A549 (cell line): ENCODE data around the gene KHNYN. TPM values are rescaled to one million over a fixed set of nuclear protein-coding genes. Genes with fewer than 3 reads are reported as not detected.
A peak's percentile ranks its signal among the peaks of the same experiment; 100 is the strongest.

Experiments used
- ATAC-seq, 2 experiments: fragments of 200-7000 bp in 1 of 2; fragments of >200 bp in 1 of 2; cut with Nextera tagmentation in 1 of 2; cut with Tn5 transposase in 1 of 2; 3 replicates each; pipeline versions ENCODE4 v1.8.0 to v1.9.1; 2018 to 2020; ENCODE audit warnings: mild to moderate bottlenecking in 1 of 2, moderate library complexity in 1 of 2
- CTCF ChIA-PET: fragments of 300-600 bp; sonication (Branson Sonifier 250); formaldehyde crosslinking; extraction: SDS; loops from one replicate; lab custom pipeline; 2021; ENCODE audit warnings: antibody characterized with exemption, inconsistent platforms; lab: Yijun Ruan, JAX
- POLR2A ChIA-PET: fragments of 350-600 bp; formaldehyde crosslinking; extraction: SDS; loops from one replicate; lab custom pipeline; 2021; ENCODE audit warnings: antibody characterized with exemption, inconsistent platforms; lab: Yijun Ruan, JAX
- DNase-seq, 2 experiments: peaks; one replicate each; pipeline versions ENCODE4 v3.0.0 to v3.0.0-alpha.2; 2011 to 2016; ENCODE audit warnings: low read depth in 1 of 2, low spot score in 1 of 2
- FAIRE-seq: peaks from 2 replicates; lab custom pipeline; 2011; peaks lifted over from hg19 to GRCh38; lab: Jason Lieb, UNC
- H3K27ac ChIP-seq, 2 experiments: fragments of >200 bp; sonication (Bioruptor Twin); formaldehyde crosslinking; 3 replicates each; pipeline ENCODE4 v1.5.1; 2016 to 2017
- H3K4me1 ChIP-seq: fragments of >200 bp; sonication (Bioruptor Twin); formaldehyde crosslinking; 3 replicates; pipeline ENCODE4 v1.6.1; 2016
- H3K4me2 ChIP-seq: fragments of >200 bp; sonication (Bioruptor Twin); formaldehyde crosslinking; 3 replicates; pipeline ENCODE4 v1.6.1; 2016
- H3K4me3 ChIP-seq: fragments of >200 bp; sonication (Bioruptor Twin); formaldehyde crosslinking; 3 replicates; pipeline ENCODE4 v1.5.1; 2016
- H3K9me3 ChIP-seq: fragments of >200 bp; sonication (Bioruptor Twin); formaldehyde crosslinking; 3 replicates; pipeline ENCODE4 v1.6.1; 2016
- CEBPB ChIP-seq, 2 experiments: fragments of >200 bp in 1 of 2; sonication (Bioruptor Twin) in 1 of 2; formaldehyde crosslinking in 1 of 2; IDR thresholded peaks; 2 replicates each; pipeline ENCODE4 v1.6.1; 2012 to 2016
- EHMT2 ChIP-seq: fragments of 200-600 bp; sonication (generic); IDR thresholded peaks from 2 replicates; pipeline ENCODE4 v1.6.1; 2016; ENCODE audit warnings: antibody characterized with exemption, low read depth, mild to moderate bottlenecking, moderate library complexity
- FOSL2 ChIP-seq, 2 experiments: fragments of 450-650 bp in 1 of 2; fragments of >200 bp in 1 of 2; sonication (Bioruptor Twin) in 1 of 2; formaldehyde crosslinking; IDR thresholded peaks; 2 replicates each; pipeline versions ENCODE4 v1.5.0 to v1.6.1; 2016 to 2020; ENCODE audit warnings: mild to moderate bottlenecking in 1 of 2, moderate library complexity in 1 of 2
- HOXA7 ChIP-seq: fragments of 250-450 bp; sonication (Bioruptor Pico); IDR thresholded peaks from 2 replicates; pipeline ENCODE4 v1.5.0; 2020; ENCODE audit warnings: mild to moderate bottlenecking, moderate library complexity
- MAFK ChIP-seq: fragments of 450-650 bp; IDR thresholded peaks from 2 replicates; pipeline ENCODE4 v1.6.1; 2014; ENCODE audit not compliant: partially characterized antibody
- MYC ChIP-seq: IDR thresholded peaks from 2 replicates; pipeline ENCODE4 v1.6.1; 2012; ENCODE audit warnings: mild to moderate bottlenecking, inconsistent platforms, low read length, improper control_type of control experiment, borderline replicate concordance
- NR3C1 ChIP-seq: fragments of >200 bp; sonication (Bioruptor Twin); formaldehyde crosslinking; IDR thresholded peaks from 3 replicates; pipeline ENCODE4 v1.6.1; 2017
- POLR2AphosphoS2 ChIP-seq: conservative IDR thresholded peaks from 2 replicates; pipeline ENCODE4 v1.6.1; 2012; ENCODE audit warnings: low read length, improper control_type of control experiment, inconsistent platforms
- RARB ChIP-seq: fragments of 250-450 bp; sonication (Bioruptor Pico); IDR thresholded peaks from 2 replicates; pipeline ENCODE4 v1.8.0; 2021; ENCODE audit warnings: mild to moderate bottlenecking, moderate library complexity
- RFX5 ChIP-seq: fragments of 450-650 bp; IDR thresholded peaks from 2 replicates; pipeline ENCODE4 v1.7.1; 2014; ENCODE audit warnings: antibody characterized with exemption, mild to moderate bottlenecking, moderate library complexity
- TP53 ChIP-seq: fragments of 250-450 bp; sonication (Bioruptor Pico); IDR thresholded peaks from 2 replicates; pipeline ENCODE4 v1.5.0; 2021; ENCODE audit warnings: mild to moderate bottlenecking, moderate library complexity
- ZC3H11A ChIP-seq: fragments of 450-650 bp; IDR thresholded peaks from 2 replicates; pipeline ENCODE4 v1.6.1; 2014; ENCODE audit warnings: antibody characterized with exemption, mild to moderate bottlenecking
- ZFP36 ChIP-seq: fragments of 450-650 bp; IDR thresholded peaks from 2 replicates; pipeline ENCODE4 v1.6.1; 2014; ENCODE audit warnings: borderline replicate concordance; ENCODE audit not compliant: partially characterized antibody
- ZNF302 ChIP-seq: fragments of 250-450 bp; sonication (Bioruptor Pico); IDR thresholded peaks from 2 replicates; pipeline ENCODE4 v1.9.0; 2021; ENCODE audit warnings: inconsistent platforms, mild to moderate bottlenecking, moderate library complexity
- WGBS: methylation state at CpG from one replicate; pipeline ENCODE4 v1.1.6; 2017; ENCODE audit errors: missing lambda C conversion rate; 5-methylcytosine and 5-hydroxymethylcytosine counted together
- polyA plus RNA-seq, 4 experiments: library from polyadenylated mRNA; depleted of rRNA in 3 of 4; stranded (reverse); fragments of >200 nt; fragmentation: RNase III in 1 of 4; extraction: RNeasy Plus Mini Kit Qiagen cat#74134 plus additional on column Dnase treatment in 1 of 4; gene quantifications; 2 replicates in 3 of 4; 3 replicates in 1 of 4; pipeline ENCODE4 v1.2.3, GENCODE V29; 2011 to 2017
- TF ChIP-seq, protein P1 (sequence below): fragments of 200-600 bp; sonication (generic); IDR thresholded peaks from 2 replicates; pipeline ENCODE4 v1.6.1; 2016; ENCODE audit warnings: antibody characterized with exemption, mild to moderate bottlenecking, moderate library complexity
- TF ChIP-seq, protein P2 (sequence below): IDR thresholded peaks from 2 replicates; pipeline ENCODE4 v1.6.1; 2012
- TF ChIP-seq, protein P3 (sequence below): fragments of 250-450 bp; sonication (Bioruptor Pico); IDR thresholded peaks from 2 replicates; pipeline ENCODE4 v1.5.0; 2020; ENCODE audit warnings: low read depth, mild to moderate bottlenecking, moderate library complexity

KHNYN gene
- polyA plus RNA-seq, 2 of the 4 experiments (the other 2 are of a cell fraction): 19.0 to 26.4 TPM

DNA sequence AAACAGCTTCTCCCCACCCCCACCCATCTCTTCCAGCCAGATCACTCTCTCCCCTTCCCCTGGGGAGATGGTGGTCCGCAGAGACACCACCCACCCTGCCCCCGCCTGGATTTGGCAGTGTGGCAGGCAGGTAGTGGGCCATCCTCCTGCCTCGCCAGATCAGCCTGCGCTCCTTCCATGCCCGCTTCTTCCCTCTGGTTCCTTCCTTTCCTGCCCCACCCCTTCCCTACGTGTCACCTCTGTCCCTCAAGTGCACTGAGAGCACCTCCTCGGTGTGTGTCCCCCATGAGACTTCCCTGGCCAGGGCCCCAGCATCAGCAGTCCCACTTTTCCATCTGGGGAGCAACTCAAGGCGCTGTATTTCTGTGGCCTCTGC, 30.3 kb upstream of the KHNYN start:
- FAIRE-seq: no peak
- H3K4me3 ChIP-seq: peak overlapping the region; percentile 65; the same call in 2 of the 3 replicates
- CTCF ChIA-PET: interaction anchor here (0.6 to 4.3 kb wide), 5 partner anchors 10 to 66 kb away, joined by 3 to 16 read pairs (median 3); no protein-coding TSS in a partner anchor

DNA sequence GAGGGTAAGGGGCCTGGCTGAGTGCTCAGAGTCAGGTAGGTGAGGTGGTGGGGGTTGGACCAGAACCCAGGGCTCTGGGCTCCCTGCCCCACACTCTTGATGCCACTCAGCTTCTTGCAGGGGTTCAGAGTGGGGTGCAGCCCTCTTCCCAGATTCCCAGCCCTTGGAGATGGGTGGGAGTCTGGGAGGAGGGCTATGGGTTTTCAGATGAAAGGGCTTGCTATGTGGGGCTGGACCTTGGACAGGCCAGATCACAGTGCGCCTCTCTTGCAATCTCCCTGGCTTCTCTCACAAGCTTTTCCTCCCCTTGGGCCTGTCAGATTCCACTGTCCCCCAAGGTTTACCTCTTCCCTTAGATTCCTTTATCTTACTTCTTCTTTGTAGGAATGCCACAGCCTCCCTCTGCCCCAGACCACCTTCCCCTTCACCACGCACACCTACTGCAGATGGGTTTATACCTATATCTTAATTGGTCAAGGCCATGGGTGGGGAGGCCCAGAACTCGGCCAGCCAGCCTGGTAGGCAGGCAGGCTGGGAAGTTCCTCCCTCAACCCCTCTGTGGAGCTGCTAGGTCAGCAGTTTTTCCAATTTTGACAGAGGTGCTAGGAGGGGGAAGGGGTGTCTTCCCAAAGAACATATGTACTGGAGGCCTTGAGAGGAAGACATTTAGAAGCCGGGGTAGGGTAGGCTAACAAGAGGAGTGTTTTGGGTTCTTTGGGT, 29.6 kb upstream of the KHNYN start:
- POLR2A ChIA-PET: no interaction called here
- FAIRE-seq (no peak), DNase-seq (no peak), ATAC-seq (no peak)
- Histone ChIP-seq H3K4me2 (no peak overlapping the region), H3K4me1 (peaks cover 16% of the 10 kb centered on the region; the same call in 1 of the 3 replicates), H3K9me3 (no peaks in the 10 kb centered on the region), H3K27ac (no peak overlapping the region), H3K4me3 (no peak overlapping the region)
- peak; percentile 89 for TF ChIP-seq MAFK
- TF ChIP-seq, protein P1, sequence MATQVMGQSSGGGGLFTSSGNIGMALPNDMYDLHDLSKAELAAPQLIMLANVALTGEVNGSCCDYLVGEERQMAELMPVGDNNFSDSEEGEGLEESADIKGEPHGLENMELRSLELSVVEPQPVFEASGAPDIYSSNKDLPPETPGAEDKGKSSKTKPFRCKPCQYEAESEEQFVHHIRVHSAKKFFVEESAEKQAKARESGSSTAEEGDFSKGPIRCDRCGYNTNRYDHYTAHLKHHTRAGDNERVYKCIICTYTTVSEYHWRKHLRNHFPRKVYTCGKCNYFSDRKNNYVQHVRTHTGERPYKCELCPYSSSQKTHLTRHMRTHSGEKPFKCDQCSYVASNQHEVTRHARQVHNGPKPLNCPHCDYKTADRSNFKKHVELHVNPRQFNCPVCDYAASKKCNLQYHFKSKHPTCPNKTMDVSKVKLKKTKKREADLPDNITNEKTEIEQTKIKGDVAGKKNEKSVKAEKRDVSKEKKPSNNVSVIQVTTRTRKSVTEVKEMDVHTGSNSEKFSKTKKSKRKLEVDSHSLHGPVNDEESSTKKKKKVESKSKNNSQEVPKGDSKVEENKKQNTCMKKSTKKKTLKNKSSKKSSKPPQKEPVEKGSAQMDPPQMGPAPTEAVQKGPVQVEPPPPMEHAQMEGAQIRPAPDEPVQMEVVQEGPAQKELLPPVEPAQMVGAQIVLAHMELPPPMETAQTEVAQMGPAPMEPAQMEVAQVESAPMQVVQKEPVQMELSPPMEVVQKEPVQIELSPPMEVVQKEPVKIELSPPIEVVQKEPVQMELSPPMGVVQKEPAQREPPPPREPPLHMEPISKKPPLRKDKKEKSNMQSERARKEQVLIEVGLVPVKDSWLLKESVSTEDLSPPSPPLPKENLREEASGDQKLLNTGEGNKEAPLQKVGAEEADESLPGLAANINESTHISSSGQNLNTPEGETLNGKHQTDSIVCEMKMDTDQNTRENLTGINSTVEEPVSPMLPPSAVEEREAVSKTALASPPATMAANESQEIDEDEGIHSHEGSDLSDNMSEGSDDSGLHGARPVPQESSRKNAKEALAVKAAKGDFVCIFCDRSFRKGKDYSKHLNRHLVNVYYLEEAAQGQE: no peak
- WGBS: 78% methylated on average over 4 of the region's 4 CpGs
- CTCF ChIA-PET: interaction anchor here (0.6 to 4.3 kb wide), 9 partner anchors 9 to 73 kb away, joined by 3 to 16 read pairs (median 5); no protein-coding TSS in a partner anchor

More for the DNA sequence above, 30.3 kb upstream of the KHNYN start:
- Histone ChIP-seq H3K27ac (peak overlapping the region; percentile 74 to 85; a peak in 4 of 6 replicates), H3K4me2 (peak overlapping the region; percentile 99), H3K9me3 (no peaks in the 10 kb centered on the region), H3K4me1 (peaks cover 16% of the 10 kb centered on the region; the same call in 1 of the 3 replicates)
- DNase-seq: no peak
- ATAC-seq: no peak
- POLR2A ChIA-PET: interaction anchor here (1.1 kb wide), 1 partner anchor 30 kb away, joined by 8 read pairs; the partner anchor contains the start of genes CBLN3 and KHNYN
- no peak for TF ChIP-seq ZNF302
- TF ChIP-seq, protein P1: no peak
- TF ChIP-seq RFX5: no peak
- TF ChIP-seq POLR2AphosphoS2: no peak
- no peak for TF ChIP-seq FOSL2 (IDR thresholded peaks at IDR 0.05)
- TF ChIP-seq FOSL2 (CRISPR knock-in tag; IDR thresholded peaks at IDR 0.05): no peak
- TF ChIP-seq, protein P2, sequence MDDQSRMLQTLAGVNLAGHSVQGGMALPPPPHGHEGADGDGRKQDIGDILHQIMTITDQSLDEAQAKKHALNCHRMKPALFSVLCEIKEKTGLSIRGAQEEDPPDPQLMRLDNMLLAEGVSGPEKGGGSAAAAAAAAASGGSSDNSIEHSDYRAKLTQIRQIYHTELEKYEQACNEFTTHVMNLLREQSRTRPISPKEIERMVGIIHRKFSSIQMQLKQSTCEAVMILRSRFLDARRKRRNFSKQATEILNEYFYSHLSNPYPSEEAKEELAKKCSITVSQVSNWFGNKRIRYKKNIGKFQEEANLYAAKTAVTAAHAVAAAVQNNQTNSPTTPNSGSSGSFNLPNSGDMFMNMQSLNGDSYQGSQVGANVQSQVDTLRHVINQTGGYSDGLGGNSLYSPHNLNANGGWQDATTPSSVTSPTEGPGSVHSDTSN: no peak
- no peak for TF ChIP-seq ZC3H11A
- TF ChIP-seq HOXA7: no peak
- TF ChIP-seq NR3C1: no peak
- TF ChIP-seq CEBPB (IDR thresholded peaks at IDR 0.05): no peak
- TF ChIP-seq, protein P3, sequence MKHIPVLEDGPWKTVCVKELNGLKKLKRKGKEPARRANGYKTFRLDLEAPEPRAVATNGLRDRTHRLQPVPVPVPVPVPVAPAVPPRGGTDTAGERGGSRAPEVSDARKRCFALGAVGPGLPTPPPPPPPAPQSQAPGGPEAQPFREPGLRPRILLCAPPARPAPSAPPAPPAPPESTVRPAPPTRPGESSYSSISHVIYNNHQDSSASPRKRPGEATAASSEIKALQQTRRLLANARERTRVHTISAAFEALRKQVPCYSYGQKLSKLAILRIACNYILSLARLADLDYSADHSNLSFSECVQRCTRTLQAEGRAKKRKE (CRISPR knock-in tag): no peak
- no peak for TF ChIP-seq ZFP36
- TF ChIP-seq RARB (CRISPR knock-in tag): no peak
- TF ChIP-seq MYC: no peak
- TF ChIP-seq EHMT2: no peak
- no peak for TF ChIP-seq TP53 (CRISPR knock-in tag)
- 92% methylated on average over 8 of the region's 8 CpGs for WGBS
